K562 (cell line): ENCODE measurements around the gene GTSE1. TPM values are rescaled to one million over a fixed set of nuclear protein-coding genes. Genes with fewer than 3 reads are reported as not detected.

Experiments used
- ATAC-seq: fragments of 200-7000 bp; cut with Tn5 transposase; 3 replicates; pipeline ENCODE4 v1.9.1; 2020; ENCODE audit warnings: moderate library complexity
- BruUV-seq: library from RNA; stranded (reverse); fragments of 400-500 nt; replicated peaks from 2 replicates; lab custom pipeline; 2021; lab: Mats Ljungman, UMichigan
- CTCF ChIA-PET: fragments of 300-600 bp; formaldehyde crosslinking; extraction: SDS; loops from one replicate; lab custom pipeline; 2021; ENCODE audit warnings: low intra/inter-chr PET ratio; lab: Yijun Ruan, JAX
- POLR2A ChIA-PET: fragments of 300-600, 350-650 bp; sonication (Branson Sonifier 250); formaldehyde crosslinking; extraction: SDS; loops from one replicate; lab custom pipeline; 2021; ENCODE audit warnings: antibody characterized with exemption, inconsistent platforms; lab: Yijun Ruan, JAX
- DNase-seq, 4 experiments: peaks; one replicate each; pipeline versions ENCODE4 v3.0.0 to v3.0.0-alpha.2; 2011 to 2018; ENCODE audit warnings: low spot score in 3 of 4, mixed read lengths in 3 of 4; ENCODE audit errors: extremely low read depth in 1 of 4
- FAIRE-seq: peaks from 2 replicates; lab custom pipeline; 2011; peaks lifted over from hg19 to GRCh38; lab: Jason Lieb, UNC
- H2AFZ ChIP-seq: 2 replicates; pipeline ENCODE4 v1.6.0; 2011; ENCODE audit warnings: low read depth, low read length, control low read depth, inconsistent platforms
- H3K27ac ChIP-seq: fragments of 200-600 bp; 3 replicates; pipeline ENCODE4 v1.8.0; 2011; ENCODE audit warnings: low read depth, mild to moderate bottlenecking, control low read depth, inconsistent platforms, low read length, moderate library complexity, mixed read lengths; ENCODE audit errors: extremely low read depth
- H3K27me3 ChIP-seq, 2 experiments: fragments of 300-600 bp in 1 of 2; 2 replicates in 1 of 2; 3 replicates in 1 of 2; pipeline versions ENCODE4 v1.6.0 to v1.8.0; 2011; ENCODE audit warnings: inconsistent platforms in 2 of 2, low read length in 2 of 2, mild to moderate bottlenecking in 1 of 2, mixed read lengths in 1 of 2, moderate library complexity in 1 of 2; ENCODE audit not compliant: control insufficient read depth in 2 of 2, insufficient read depth in 2 of 2
- H3K36me3 ChIP-seq: fragments of 300-600 bp; 3 replicates; pipeline ENCODE4 v1.8.0; 2011; ENCODE audit warnings: mild to moderate bottlenecking, low read length, inconsistent platforms; ENCODE audit not compliant: control insufficient read depth, insufficient read depth
- H3K4me1 ChIP-seq, 2 experiments: fragments of 200-600 bp in 1 of 2; replicated peaks in 1 of 2; 2 replicates in 1 of 2; 3 replicates in 1 of 2; pipeline versions ENCODE4 v1.5.1 to v1.8.0; 2011; ENCODE audit warnings: inconsistent platforms in 2 of 2, low read length in 2 of 2, mild to moderate bottlenecking in 1 of 2, mixed read lengths in 1 of 2, moderate library complexity in 1 of 2; ENCODE audit not compliant: control insufficient read depth in 2 of 2, insufficient read depth in 2 of 2
- H3K4me2 ChIP-seq: 2 replicates; pipeline ENCODE4 v1.6.1; 2011; ENCODE audit warnings: low read length, control low read depth, inconsistent platforms, mixed read lengths; ENCODE audit not compliant: insufficient read depth
- H3K4me3 ChIP-seq: fragments of 200-600 bp; sonication (generic), shearing (Covaris generic); 2 replicates; pipeline ENCODE4 v1.5.1; 2016; ENCODE audit warnings: control low read depth, inconsistent platforms
- H3K79me2 ChIP-seq: fragments of 200-600 bp; 3 replicates; pipeline ENCODE4 v1.8.0; 2011; ENCODE audit warnings: low read length, inconsistent platforms; ENCODE audit not compliant: control insufficient read depth, insufficient read depth
- H3K9ac ChIP-seq, 2 experiments: 2 replicates each; pipeline versions ENCODE4 v1.6.0 to v1.6.1; 2011; ENCODE audit warnings: low read depth in 2 of 2, low read length in 2 of 2, control low read depth in 1 of 2, inconsistent platforms in 1 of 2, mild to moderate bottlenecking in 1 of 2, mixed read lengths in 1 of 2; ENCODE audit not compliant: insufficient read depth in 1 of 2
- H3K9me1 ChIP-seq: one replicate; pipeline ENCODE4 v1.6.0; 2011; ENCODE audit warnings: inconsistent platforms, mild to moderate bottlenecking, low read length, moderate library complexity; ENCODE audit not compliant: control insufficient read depth, insufficient read depth
- H3K9me3 ChIP-seq: replicated peaks from 2 replicates; pipeline ENCODE4 v1.5.1; 2011; ENCODE audit warnings: low read depth, low read length, inconsistent platforms; ENCODE audit not compliant: control insufficient read depth, insufficient read depth
- H4K20me1 ChIP-seq: replicated peaks from 2 replicates; pipeline ENCODE4 v1.6.1; 2011; ENCODE audit warnings: low read length, inconsistent platforms, mixed read lengths; ENCODE audit not compliant: control insufficient read depth, insufficient read depth
- CREBBP ChIP-seq: IDR thresholded peaks from one replicate; pipeline ENCODE4 v1.6.1; 2012; ENCODE audit warnings: low read depth, mild to moderate bottlenecking, control low read depth, inconsistent platforms, low read length
- ZBTB2 ChIP-seq: fragments of 450-650 bp; IDR thresholded peaks from 2 replicates; pipeline ENCODE4 v1.6.1; 2016; ENCODE audit warnings: antibody characterized with exemption
- WGBS: fragments of 100-300 bp; shearing (Covaris generic); methylation state at CpG from one replicate; pipeline ENCODE4 v1.1.6; 2016; ENCODE audit warnings: low coverage, mixed read lengths; ENCODE audit not compliant: insufficient coverage; ENCODE audit errors: missing lambda C conversion rate; 5-methylcytosine and 5-hydroxymethylcytosine counted together
- in situ Hi-C: fragments of 300-500 bp; cut with MboI; formaldehyde crosslinking; loops from 4 replicates; pipeline ENCODE4 v1.15.0; 2018; ENCODE audit warnings: inconsistent platforms, mixed read lengths
- intact Hi-C: fragments of 100-400 bp; cut with micrococcal nuclease; formaldehyde crosslinking; loops from 2 replicates; pipeline ENCODE4 v1.14.2; 2022
- polyA plus RNA-seq, 8 experiments: library from polyadenylated mRNA; depleted of rRNA in 4 of 8; stranded (reverse) in 5 of 8; unstranded in 3 of 8; fragments of >200 nt; fragmentation: Nextera tagmentation in 2 of 8; fragmentation: Illumina TruSeq in 1 of 8; extraction: Ambion mirVana in 2 of 8; extraction: Trizol in 1 of 8; gene quantifications; 2 replicates each; pipeline versions ENCODE4 v1.2.1 to v1.2.3, GENCODE V29; 2011 to 2014; ENCODE audit warnings: inconsistent platforms in 1 of 8, missing spikeins in 1 of 8
- total RNA-seq, 7 experiments: library from RNA; depleted of rRNA in 6 of 7; stranded (reverse); fragments of >200 nt in 6 of 7; fragmentation: Illumina TruSeq in 2 of 7; extraction: Trizol in 2 of 7; gene quantifications; 2 replicates each; pipeline versions ENCODE4 v1.2.1 to v1.2.3, GENCODE V29; 2011 to 2021; ENCODE audit warnings: low replicate concordance in 1 of 7
- TF ChIP-seq, protein P1 (sequence below): fragments of 200-400 bp; formaldehyde crosslinking; IDR thresholded peaks from 2 replicates; pipeline ENCODE4 v1.6.1; 2017; ENCODE audit warnings: mild to moderate bottlenecking, low read depth, low read length, moderate library complexity

Gene GTSE1
- total and polyA plus RNA-seq, 9 of the 15 experiments (the other 6 are each of a cell fraction or from before 2014, with no cell fraction given), result 2.5 to 22.5 (median 12.9) TPM

- no peak for ATAC-seq
- Histone ChIP-seq H4K20me1 (peaks cover 6% of the 10 kb centered on the region), H3K4me3 (no peak overlapping the region), H3K9me1 (no peaks in the 10 kb centered on the region), H3K27me3 (peaks cover 0 to 28% of the 10 kb centered on the region in 2 experiments; a peak in 3 of 5 replicates), H3K79me2 (no peaks in the 10 kb centered on the region), H3K4me2 (no peak overlapping the region), H2AFZ (no peak overlapping the region), H3K36me3 (no peaks in the 10 kb centered on the region), H3K9ac (no peak overlapping the region), H3K4me1 (peaks cover 0 to 12% of the 10 kb centered on the region in 2 experiments; a peak in 2 of 5 replicates), H3K27ac (no peak overlapping the region), H3K9me3 (no peaks in the 10 kb centered on the region)
- WGBS, result 0% methylated on average over 2 of the region's 2 CpGs
- ChIA-PET POLR2A (no interaction called here), CTCF (no interaction called here)
- BruUV-seq, result no TSS peak
- intact Hi-C loops (no loop called here), in situ Hi-C loops (no loop called here)
- DNase-seq, result no peak
- no peak for FAIRE-seq
- TF ChIP-seq, protein P1, sequence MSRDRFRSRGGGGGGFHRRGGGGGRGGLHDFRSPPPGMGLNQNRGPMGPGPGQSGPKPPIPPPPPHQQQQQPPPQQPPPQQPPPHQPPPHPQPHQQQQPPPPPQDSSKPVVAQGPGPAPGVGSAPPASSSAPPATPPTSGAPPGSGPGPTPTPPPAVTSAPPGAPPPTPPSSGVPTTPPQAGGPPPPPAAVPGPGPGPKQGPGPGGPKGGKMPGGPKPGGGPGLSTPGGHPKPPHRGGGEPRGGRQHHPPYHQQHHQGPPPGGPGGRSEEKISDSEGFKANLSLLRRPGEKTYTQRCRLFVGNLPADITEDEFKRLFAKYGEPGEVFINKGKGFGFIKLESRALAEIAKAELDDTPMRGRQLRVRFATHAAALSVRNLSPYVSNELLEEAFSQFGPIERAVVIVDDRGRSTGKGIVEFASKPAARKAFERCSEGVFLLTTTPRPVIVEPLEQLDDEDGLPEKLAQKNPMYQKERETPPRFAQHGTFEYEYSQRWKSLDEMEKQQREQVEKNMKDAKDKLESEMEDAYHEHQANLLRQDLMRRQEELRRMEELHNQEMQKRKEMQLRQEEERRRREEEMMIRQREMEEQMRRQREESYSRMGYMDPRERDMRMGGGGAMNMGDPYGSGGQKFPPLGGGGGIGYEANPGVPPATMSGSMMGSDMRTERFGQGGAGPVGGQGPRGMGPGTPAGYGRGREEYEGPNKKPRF, result no peak
- TF ChIP-seq CREBBP (peak; percentile 35), ZBTB2 (no peak)
Observed at GRCh38 chr22:46371623-46372226, 75.1 kb downstream of the GTSE1 start.
